Kidney epithelial cell (primary cell): ENCODE data around the gene BRD3OS. TPM values are rescaled to one million over a fixed set of nuclear protein-coding genes. Genes with fewer than 3 reads are reported as not detected.

ENCODE experiments used
- DNase-seq: peaks from one replicate; pipeline ENCODE4 v3.0.0-alpha.2; 2010; ENCODE audit warnings: low read depth
- H3K27me3 ChIP-seq: 2 replicates; pipeline ENCODE4 v1.6.0; 2011; ENCODE audit warnings: low read length; ENCODE audit not compliant: control insufficient read depth, insufficient read depth
- H3K36me3 ChIP-seq: 2 replicates; pipeline ENCODE4 v1.5.1; 2011; ENCODE audit warnings: low read length; ENCODE audit not compliant: control insufficient read depth, insufficient read depth
- H3K4me3 ChIP-seq: 2 replicates; pipeline ENCODE4 v1.5.1; 2011; ENCODE audit warnings: low read depth, mild to moderate bottlenecking, control low read depth, low read length
- CTCF ChIP-seq: IDR thresholded peaks from 2 replicates; pipeline ENCODE4 v1.5.1; 2011; ENCODE audit warnings: mild to moderate bottlenecking, moderate library complexity, low read length, control low read depth, inconsistent platforms; ENCODE audit not compliant: insufficient read depth, poor library complexity, severe bottlenecking
- total RNA-seq: library from RNA; depleted of rRNA; stranded (reverse); fragments of >200 nt; gene quantifications from 2 replicates; pipeline ENCODE4 v1.2.3, GENCODE V29; 2015

BRD3OS gene
- total RNA-seq, 1 donor from 2014 or later = 12.8 TPM

GRCh38 chr9:134039386-134040175 is 14.3 kb downstream of the BRD3OS start:
- Histone ChIP-seq H3K36me3 (peaks cover 2% of the 10 kb centered on the region), H3K27me3 (no peaks in the 10 kb centered on the region), H3K4me3 (no peak overlapping the region)
- DNase-seq = no peak
- no peak for TF ChIP-seq CTCF

DNA sequence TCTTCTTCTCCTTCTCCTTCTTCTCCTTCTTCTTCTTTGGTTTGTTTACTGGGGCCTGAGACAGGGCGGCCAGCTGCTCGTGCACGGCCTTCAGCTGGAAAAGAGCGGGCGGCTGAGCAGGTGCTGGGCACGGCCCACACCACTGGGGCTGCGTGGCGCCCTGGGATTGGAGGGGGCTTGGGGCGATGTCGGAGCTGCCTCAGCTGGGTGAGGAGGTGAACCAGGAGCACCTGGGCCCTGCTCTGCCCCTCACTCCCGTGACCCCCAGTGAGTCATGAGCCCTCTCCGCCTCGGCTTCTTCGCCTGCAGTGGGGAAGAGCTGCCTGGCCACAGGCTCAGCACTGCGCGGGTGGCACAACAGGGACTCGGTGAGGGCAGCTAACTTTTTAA is 14.9 kb downstream of the BRD3OS start:
- H3K36me3 ChIP-seq = peaks cover 4% of the 10 kb centered on the region
- no peak for TF ChIP-seq CTCF
- no peaks in the 10 kb centered on the region for H3K27me3 ChIP-seq
- no peak overlapping the region for H3K4me3 ChIP-seq
- DNase-seq = no peak

DNA sequence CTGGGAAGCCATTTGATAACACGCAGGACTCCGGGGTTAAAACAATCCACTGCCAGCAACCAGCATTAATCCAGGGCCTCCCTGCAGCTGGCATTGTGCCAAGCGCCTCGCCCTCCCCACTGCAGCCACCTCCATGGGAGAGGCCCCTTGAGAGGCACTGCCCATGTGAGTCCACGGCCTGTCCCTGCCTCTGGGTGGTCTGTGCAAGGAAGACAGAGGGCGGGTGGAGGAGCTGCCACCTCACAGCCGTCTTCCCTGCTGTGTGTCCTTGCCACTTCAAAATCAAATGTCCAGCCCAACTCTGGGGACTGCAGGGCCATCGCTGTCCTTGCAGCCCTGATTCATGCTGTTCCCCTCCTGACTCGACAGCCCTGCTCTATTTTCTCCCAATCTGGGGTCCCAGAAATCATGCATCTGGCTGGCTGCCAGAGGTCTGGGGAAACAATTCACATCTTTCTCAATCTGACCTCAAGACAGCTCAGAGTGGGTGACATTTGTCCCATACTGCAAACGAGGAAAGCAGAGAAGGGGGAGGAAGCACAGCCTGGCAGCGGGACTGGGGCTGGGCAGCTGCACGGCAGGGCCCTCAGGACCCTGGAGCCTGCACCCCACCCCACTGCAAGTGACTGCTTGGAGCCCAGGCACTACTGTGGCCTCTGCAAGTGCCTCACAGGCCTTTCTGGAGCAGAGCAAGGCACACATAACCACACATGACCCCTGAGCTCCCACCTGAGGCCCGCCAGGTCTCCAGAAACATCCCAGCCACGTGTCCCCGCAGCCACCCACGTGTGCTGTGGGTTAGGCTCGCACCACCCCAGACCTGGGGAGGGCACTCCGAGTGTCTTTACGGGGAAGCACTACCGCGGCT is 15.7 kb downstream of the BRD3OS start:
- TF ChIP-seq CTCF = no peak
- no peak for DNase-seq
- Histone ChIP-seq H3K4me3 (no peak overlapping the region), H3K36me3 (peaks cover 4% of the 10 kb centered on the region), H3K27me3 (no peaks in the 10 kb centered on the region)

DNA sequence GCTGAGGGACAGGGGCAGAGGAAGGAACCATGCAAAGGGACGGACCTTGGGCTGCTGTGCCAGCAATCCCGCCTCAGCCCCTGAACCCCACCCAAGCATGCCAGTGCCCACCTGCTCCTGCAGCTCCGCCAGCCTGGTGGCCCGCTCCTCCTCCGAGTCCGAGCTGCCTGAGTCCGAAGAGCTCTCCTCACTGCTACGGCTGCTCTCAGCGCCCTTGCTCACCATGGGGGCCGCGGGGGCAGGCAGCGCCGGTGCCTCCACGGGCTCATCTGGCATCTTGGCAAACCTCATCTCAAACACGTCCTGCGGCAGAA is 16.3 kb downstream of the BRD3OS start:
- no peak for DNase-seq
- Histone ChIP-seq H3K36me3 (peaks cover 4% of the 10 kb centered on the region), H3K4me3 (no peak overlapping the region), H3K27me3 (no peaks in the 10 kb centered on the region)
- no peak for TF ChIP-seq CTCF

DNA sequence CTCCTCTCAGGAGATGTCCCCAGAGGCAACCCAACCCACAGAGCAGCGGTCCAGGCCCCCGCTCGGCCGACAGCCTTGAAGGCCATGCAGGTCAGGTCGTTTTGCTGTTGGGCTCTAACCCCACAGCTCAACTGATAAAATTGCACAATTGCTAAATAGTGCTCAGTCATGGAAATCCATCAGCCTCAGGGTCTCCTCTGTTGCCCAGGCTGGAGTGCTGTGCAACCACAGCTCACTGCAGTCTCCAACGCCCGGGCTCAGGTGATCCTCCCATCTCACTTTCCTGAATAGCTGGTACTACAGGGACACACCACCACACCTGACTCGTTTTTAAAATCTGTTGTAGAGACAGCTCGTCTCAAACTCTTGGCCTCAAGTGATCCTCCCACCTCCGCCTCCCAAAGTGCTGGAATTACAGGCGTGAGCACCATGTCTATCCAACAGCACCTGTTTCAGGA is 18.3 kb downstream of the BRD3OS start:
- TF ChIP-seq CTCF = no peak
- Histone ChIP-seq H3K27me3 (no peaks in the 10 kb centered on the region), H3K36me3 (peaks cover 4% of the 10 kb centered on the region), H3K4me3 (no peak overlapping the region)
- DNase-seq = no peak
